A549 (cell line): ENCODE measurements around the gene AWAT2. TPM values are rescaled to one million over a fixed set of nuclear protein-coding genes. Genes with fewer than 3 reads are reported as not detected.

Experiments
- ATAC-seq, 2 experiments: fragments of 200-7000 bp in 1 of 2; fragments of >200 bp in 1 of 2; cut with Nextera tagmentation in 1 of 2; cut with Tn5 transposase in 1 of 2; 3 replicates each; pipeline versions ENCODE4 v1.8.0 to v1.9.1; 2018 to 2020; ENCODE audit warnings: mild to moderate bottlenecking in 1 of 2, moderate library complexity in 1 of 2
- CTCF ChIA-PET: fragments of 300-600 bp; sonication (Branson Sonifier 250); formaldehyde crosslinking; extraction: SDS; loops from one replicate; lab custom pipeline; 2021; ENCODE audit warnings: antibody characterized with exemption, inconsistent platforms; lab: Yijun Ruan, JAX
- POLR2A ChIA-PET: fragments of 350-600 bp; formaldehyde crosslinking; extraction: SDS; loops from one replicate; lab custom pipeline; 2021; ENCODE audit warnings: antibody characterized with exemption, inconsistent platforms; lab: Yijun Ruan, JAX
- DNase-seq, 2 experiments: peaks; one replicate each; pipeline versions ENCODE4 v3.0.0 to v3.0.0-alpha.2; 2011 to 2016; ENCODE audit warnings: low read depth in 1 of 2, low spot score in 1 of 2
- FAIRE-seq: peaks from 2 replicates; lab custom pipeline; 2011; peaks lifted over from hg19 to GRCh38; lab: Jason Lieb, UNC
- H3K27ac ChIP-seq, 2 experiments: fragments of >200 bp; sonication (Bioruptor Twin); formaldehyde crosslinking; 3 replicates each; pipeline ENCODE4 v1.5.1; 2016 to 2017
- H3K4me1 ChIP-seq: fragments of >200 bp; sonication (Bioruptor Twin); formaldehyde crosslinking; 3 replicates; pipeline ENCODE4 v1.6.1; 2016
- H3K4me2 ChIP-seq: fragments of >200 bp; sonication (Bioruptor Twin); formaldehyde crosslinking; 3 replicates; pipeline ENCODE4 v1.6.1; 2016
- H3K4me3 ChIP-seq: fragments of >200 bp; sonication (Bioruptor Twin); formaldehyde crosslinking; 3 replicates; pipeline ENCODE4 v1.5.1; 2016
- H3K9me3 ChIP-seq: fragments of >200 bp; sonication (Bioruptor Twin); formaldehyde crosslinking; 3 replicates; pipeline ENCODE4 v1.6.1; 2016
- CBX8 ChIP-seq: fragments of 200-600 bp; sonication (generic); IDR thresholded peaks from 2 replicates; pipeline ENCODE4 v1.6.1; 2016
- CEBPB ChIP-seq, 2 experiments: fragments of >200 bp in 1 of 2; sonication (Bioruptor Twin) in 1 of 2; formaldehyde crosslinking in 1 of 2; IDR thresholded peaks; 2 replicates each; pipeline ENCODE4 v1.6.1; 2012 to 2016
- EHF ChIP-seq: fragments of 250-450 bp; sonication (Bioruptor Pico); IDR thresholded peaks from 2 replicates; pipeline ENCODE4 v1.5.0; 2020; ENCODE audit warnings: mild to moderate bottlenecking
- EP300 ChIP-seq, 2 experiments: fragments of >200 bp; sonication (Bioruptor Twin); formaldehyde crosslinking; IDR thresholded peaks; 2 replicates in 1 of 2; 3 replicates in 1 of 2; pipeline ENCODE4 v1.6.1; 2016 to 2017
- FOSB ChIP-seq: fragments of 250-450 bp; sonication (Bioruptor Pico); IDR thresholded peaks from 2 replicates; pipeline ENCODE4 v1.5.0; 2020; ENCODE audit warnings: mild to moderate bottlenecking, moderate library complexity
- HDAC2 ChIP-seq: fragments of 200-600 bp; sonication (generic); IDR thresholded peaks from 2 replicates; pipeline ENCODE4 v1.6.1; 2016
- HOXB13 ChIP-seq: fragments of 250-450 bp; sonication (Bioruptor Pico); IDR thresholded peaks from 2 replicates; pipeline ENCODE4 v1.5.0; 2020; ENCODE audit warnings: low read depth, mild to moderate bottlenecking, moderate library complexity
- HOXB5 ChIP-seq: fragments of 250-450 bp; sonication (Bioruptor Pico); IDR thresholded peaks from 2 replicates; pipeline ENCODE4 v1.5.0; 2020; ENCODE audit warnings: mild to moderate bottlenecking, moderate library complexity
- JUN ChIP-seq, 2 experiments: fragments of >200 bp; sonication (Bioruptor Twin); formaldehyde crosslinking; IDR thresholded peaks; 2 replicates in 1 of 2; 3 replicates in 1 of 2; pipeline ENCODE4 v1.6.1; 2016 to 2017
- MYC ChIP-seq: IDR thresholded peaks from 2 replicates; pipeline ENCODE4 v1.6.1; 2012; ENCODE audit warnings: mild to moderate bottlenecking, inconsistent platforms, low read length, improper control_type of control experiment, borderline replicate concordance
- POLR2A ChIP-seq: IDR thresholded peaks from 2 replicates; pipeline ENCODE4 v1.6.1; 2012; ENCODE audit warnings: mild to moderate bottlenecking, low read length
- RAD21 ChIP-seq, 2 experiments: fragments of >200 bp in 1 of 2; sonication (Bioruptor Twin) in 1 of 2; formaldehyde crosslinking in 1 of 2; IDR thresholded peaks in 1 of 2; conservative IDR thresholded peaks in 1 of 2; 2 replicates in 1 of 2; 3 replicates in 1 of 2; pipeline ENCODE4 v1.6.1; 2012 to 2018; ENCODE audit warnings: inconsistent platforms in 1 of 2
- RCOR1 ChIP-seq: fragments of 150-350 bp; IDR thresholded peaks from 2 replicates; pipeline ENCODE4 v1.6.1; 2014; ENCODE audit warnings: antibody characterized with exemption, low read length, low read depth
- RFX5 ChIP-seq: fragments of 450-650 bp; IDR thresholded peaks from 2 replicates; pipeline ENCODE4 v1.7.1; 2014; ENCODE audit warnings: antibody characterized with exemption, mild to moderate bottlenecking, moderate library complexity
- SMC3 ChIP-seq: fragments of >200 bp; sonication (Bioruptor Twin); formaldehyde crosslinking; IDR thresholded peaks from 3 replicates; pipeline ENCODE4 v1.6.1; 2018; ENCODE audit warnings: inconsistent platforms
- ZC3H11A ChIP-seq: fragments of 450-650 bp; IDR thresholded peaks from 2 replicates; pipeline ENCODE4 v1.6.1; 2014; ENCODE audit warnings: antibody characterized with exemption, mild to moderate bottlenecking
- ZSCAN20 ChIP-seq: fragments of 250-450 bp; sonication (Bioruptor Pico); IDR thresholded peaks from 2 replicates; pipeline ENCODE4 v1.8.0; 2022; ENCODE audit warnings: mild to moderate bottlenecking, moderate library complexity
- WGBS: methylation state at CpG from one replicate; pipeline ENCODE4 v1.1.6; 2017; ENCODE audit errors: missing lambda C conversion rate; 5-methylcytosine and 5-hydroxymethylcytosine counted together
- polyA plus RNA-seq, 4 experiments: library from polyadenylated mRNA; depleted of rRNA in 3 of 4; stranded (reverse); fragments of >200 nt; fragmentation: RNase III in 1 of 4; extraction: RNeasy Plus Mini Kit Qiagen cat#74134 plus additional on column Dnase treatment in 1 of 4; gene quantifications; 2 replicates in 3 of 4; 3 replicates in 1 of 4; pipeline ENCODE4 v1.2.3, GENCODE V29; 2011 to 2017
- TF ChIP-seq, protein P1 (sequence below): fragments of 200-600 bp; sonication (generic); IDR thresholded peaks from 2 replicates; pipeline ENCODE4 v1.6.1; 2016; ENCODE audit warnings: antibody characterized with exemption, mild to moderate bottlenecking, moderate library complexity
- TF ChIP-seq, protein P2 (sequence below): fragments of >200 bp; sonication (Bioruptor Twin); formaldehyde crosslinking; IDR thresholded peaks from 3 replicates; pipeline ENCODE4 v1.5.1; 2016
- TF ChIP-seq, protein P3 (sequence below): IDR thresholded peaks from 2 replicates; pipeline ENCODE4 v1.6.1; 2012; ENCODE audit warnings: low read depth, borderline replicate concordance
- TF ChIP-seq, protein P4 (sequence below): fragments of 250-450 bp; sonication (Bioruptor Pico); IDR thresholded peaks from 2 replicates; pipeline ENCODE4 v1.5.0; 2021; ENCODE audit warnings: mild to moderate bottlenecking, moderate library complexity, borderline replicate concordance

Gene AWAT2
- polyA plus RNA-seq, 2 of the 4 experiments (the other 2 are of a cell fraction) = not detected

DNA sequence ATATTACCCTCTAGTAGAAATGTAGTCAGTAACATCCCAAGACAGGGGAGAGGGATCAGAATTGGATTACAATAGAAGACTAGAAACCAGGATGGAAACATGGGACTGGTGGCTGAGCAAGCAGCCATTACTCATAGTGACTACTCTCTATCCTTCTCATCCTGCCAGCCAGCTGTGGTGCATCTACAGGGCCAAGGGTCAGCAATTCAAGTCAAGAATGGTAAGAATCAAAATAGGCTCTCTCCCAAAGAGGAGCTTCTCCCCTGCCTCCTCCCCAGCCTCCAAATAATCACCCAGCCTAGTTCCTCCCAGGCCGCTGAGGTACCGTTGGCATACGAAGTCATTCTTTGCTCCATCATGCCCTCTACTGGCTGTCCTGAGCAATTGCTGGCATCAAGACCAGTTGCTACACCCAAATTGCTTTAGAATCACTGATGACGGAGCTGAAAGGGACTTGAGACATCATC lies 19.4 kb downstream of the AWAT2 start:
- Histone ChIP-seq H3K27ac (no peak overlapping the region), H3K4me2 (no peak overlapping the region), H3K4me3 (no peak overlapping the region), H3K9me3 (no peaks in the 10 kb centered on the region), H3K4me1 (no peaks in the 10 kb centered on the region)
- 4% methylated on average over 4 of the region's 4 CpGs for WGBS
- ChIA-PET POLR2A (interaction anchor here (1.4 kb wide), 1 partner anchor 103 kb away, joined by 4 read pairs; the partner anchor contains the start of gene IGBP1), CTCF (interaction anchor here (0.6 to 6.5 kb wide), 25 partner anchors 9 to 538 kb away, joined by 3 to 49 read pairs (median 4); no protein-coding TSS in a partner anchor)
- DNase-seq (peak; percentile 51 to 61), FAIRE-seq (peak; percentile 95), ATAC-seq (peak; percentile 77 to 89)
- TF ChIP-seq RAD21 (conservative IDR thresholded peaks at IDR 0.05 in 1 of 2, IDR thresholded peaks at IDR 0.05 in 1 of 2) = peak; percentile 63 to 65
- TF ChIP-seq, protein P1, sequence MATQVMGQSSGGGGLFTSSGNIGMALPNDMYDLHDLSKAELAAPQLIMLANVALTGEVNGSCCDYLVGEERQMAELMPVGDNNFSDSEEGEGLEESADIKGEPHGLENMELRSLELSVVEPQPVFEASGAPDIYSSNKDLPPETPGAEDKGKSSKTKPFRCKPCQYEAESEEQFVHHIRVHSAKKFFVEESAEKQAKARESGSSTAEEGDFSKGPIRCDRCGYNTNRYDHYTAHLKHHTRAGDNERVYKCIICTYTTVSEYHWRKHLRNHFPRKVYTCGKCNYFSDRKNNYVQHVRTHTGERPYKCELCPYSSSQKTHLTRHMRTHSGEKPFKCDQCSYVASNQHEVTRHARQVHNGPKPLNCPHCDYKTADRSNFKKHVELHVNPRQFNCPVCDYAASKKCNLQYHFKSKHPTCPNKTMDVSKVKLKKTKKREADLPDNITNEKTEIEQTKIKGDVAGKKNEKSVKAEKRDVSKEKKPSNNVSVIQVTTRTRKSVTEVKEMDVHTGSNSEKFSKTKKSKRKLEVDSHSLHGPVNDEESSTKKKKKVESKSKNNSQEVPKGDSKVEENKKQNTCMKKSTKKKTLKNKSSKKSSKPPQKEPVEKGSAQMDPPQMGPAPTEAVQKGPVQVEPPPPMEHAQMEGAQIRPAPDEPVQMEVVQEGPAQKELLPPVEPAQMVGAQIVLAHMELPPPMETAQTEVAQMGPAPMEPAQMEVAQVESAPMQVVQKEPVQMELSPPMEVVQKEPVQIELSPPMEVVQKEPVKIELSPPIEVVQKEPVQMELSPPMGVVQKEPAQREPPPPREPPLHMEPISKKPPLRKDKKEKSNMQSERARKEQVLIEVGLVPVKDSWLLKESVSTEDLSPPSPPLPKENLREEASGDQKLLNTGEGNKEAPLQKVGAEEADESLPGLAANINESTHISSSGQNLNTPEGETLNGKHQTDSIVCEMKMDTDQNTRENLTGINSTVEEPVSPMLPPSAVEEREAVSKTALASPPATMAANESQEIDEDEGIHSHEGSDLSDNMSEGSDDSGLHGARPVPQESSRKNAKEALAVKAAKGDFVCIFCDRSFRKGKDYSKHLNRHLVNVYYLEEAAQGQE = no peak
- no peak for TF ChIP-seq POLR2A
- no peak for TF ChIP-seq HOXB13
- TF ChIP-seq, protein P2, sequence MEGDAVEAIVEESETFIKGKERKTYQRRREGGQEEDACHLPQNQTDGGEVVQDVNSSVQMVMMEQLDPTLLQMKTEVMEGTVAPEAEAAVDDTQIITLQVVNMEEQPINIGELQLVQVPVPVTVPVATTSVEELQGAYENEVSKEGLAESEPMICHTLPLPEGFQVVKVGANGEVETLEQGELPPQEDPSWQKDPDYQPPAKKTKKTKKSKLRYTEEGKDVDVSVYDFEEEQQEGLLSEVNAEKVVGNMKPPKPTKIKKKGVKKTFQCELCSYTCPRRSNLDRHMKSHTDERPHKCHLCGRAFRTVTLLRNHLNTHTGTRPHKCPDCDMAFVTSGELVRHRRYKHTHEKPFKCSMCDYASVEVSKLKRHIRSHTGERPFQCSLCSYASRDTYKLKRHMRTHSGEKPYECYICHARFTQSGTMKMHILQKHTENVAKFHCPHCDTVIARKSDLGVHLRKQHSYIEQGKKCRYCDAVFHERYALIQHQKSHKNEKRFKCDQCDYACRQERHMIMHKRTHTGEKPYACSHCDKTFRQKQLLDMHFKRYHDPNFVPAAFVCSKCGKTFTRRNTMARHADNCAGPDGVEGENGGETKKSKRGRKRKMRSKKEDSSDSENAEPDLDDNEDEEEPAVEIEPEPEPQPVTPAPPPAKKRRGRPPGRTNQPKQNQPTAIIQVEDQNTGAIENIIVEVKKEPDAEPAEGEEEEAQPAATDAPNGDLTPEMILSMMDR = no peak; the same call in 1 of the 3 replicates
- TF ChIP-seq JUN (IDR thresholded peaks at IDR 0.05) = no peak
- TF ChIP-seq, protein P3, sequence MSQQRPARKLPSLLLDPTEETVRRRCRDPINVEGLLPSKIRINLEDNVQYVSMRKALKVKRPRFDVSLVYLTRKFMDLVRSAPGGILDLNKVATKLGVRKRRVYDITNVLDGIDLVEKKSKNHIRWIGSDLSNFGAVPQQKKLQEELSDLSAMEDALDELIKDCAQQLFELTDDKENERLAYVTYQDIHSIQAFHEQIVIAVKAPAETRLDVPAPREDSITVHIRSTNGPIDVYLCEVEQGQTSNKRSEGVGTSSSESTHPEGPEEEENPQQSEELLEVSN = no peak
- TF ChIP-seq HDAC2 = no peak
- TF ChIP-seq EHF (CRISPR knock-in tag) = no peak
- no peak for TF ChIP-seq CBX8
- TF ChIP-seq SMC3 = peak; percentile 64; the same call in 2 of the 3 replicates
- TF ChIP-seq, protein P4, sequence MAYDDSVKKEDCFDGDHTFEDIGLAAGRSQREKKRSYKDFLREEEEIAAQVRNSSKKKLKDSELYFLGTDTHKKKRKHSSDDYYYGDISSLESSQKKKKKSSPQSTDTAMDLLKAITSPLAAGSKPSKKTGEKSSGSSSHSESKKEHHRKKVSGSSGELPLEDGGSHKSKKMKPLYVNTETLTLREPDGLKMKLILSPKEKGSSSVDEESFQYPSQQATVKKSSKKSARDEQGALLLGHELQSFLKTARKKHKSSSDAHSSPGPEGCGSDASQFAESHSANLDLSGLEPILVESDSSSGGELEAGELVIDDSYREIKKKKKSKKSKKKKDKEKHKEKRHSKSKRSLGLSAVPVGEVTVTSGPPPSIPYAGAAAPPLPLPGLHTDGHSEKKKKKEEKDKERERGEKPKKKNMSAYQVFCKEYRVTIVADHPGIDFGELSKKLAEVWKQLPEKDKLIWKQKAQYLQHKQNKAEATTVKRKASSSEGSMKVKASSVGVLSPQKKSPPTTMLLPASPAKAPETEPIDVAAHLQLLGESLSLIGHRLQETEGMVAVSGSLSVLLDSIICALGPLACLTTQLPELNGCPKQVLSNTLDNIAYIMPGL (CRISPR knock-in tag) = no peak
- no peak for TF ChIP-seq ZSCAN20 (CRISPR knock-in tag)
- TF ChIP-seq HOXB5 (CRISPR knock-in tag) = no peak

DNA sequence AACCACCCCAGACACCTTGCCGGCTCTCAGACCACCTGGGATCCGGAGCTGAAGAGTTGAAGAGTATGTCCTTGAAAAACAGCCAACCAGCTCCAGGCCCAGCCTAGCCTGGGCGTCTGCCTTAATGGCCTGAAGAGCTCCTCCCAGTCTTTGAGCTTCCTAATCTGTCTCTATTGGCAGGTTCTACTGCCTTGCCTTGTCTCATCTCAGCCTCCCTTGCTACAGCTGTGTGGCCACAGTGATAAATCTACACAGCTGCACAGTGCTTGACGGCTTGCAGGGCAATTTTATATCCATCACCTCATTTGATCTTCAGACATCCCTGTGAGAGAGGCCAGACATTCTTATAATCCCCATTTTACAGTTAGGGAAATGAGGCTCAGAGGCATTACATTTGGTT lies 19.9 kb downstream of the AWAT2 start:
- no peak overlapping the region for H3K4me3 ChIP-seq
- no peaks in the 10 kb centered on the region for H3K4me1 ChIP-seq
- 52% methylated on average over 4 of the region's 4 CpGs for WGBS
- TF ChIP-seq FOSB (no peak), RFX5 (no peak), CEBPB (IDR thresholded peaks at IDR 0.05) (no peak), MYC (no peak), ZC3H11A (no peak), RCOR1 (no peak), EP300 (IDR thresholded peaks at IDR 0.05) (no peak)
- TF ChIP-seq, protein P4 (CRISPR knock-in tag) = no peak
- TF ChIP-seq, protein P3 = no peak
- FAIRE-seq (no peak), ATAC-seq (no peak), DNase-seq (no peak)
- ChIA-PET CTCF (interaction anchor here (0.6 to 6.5 kb wide), 17 partner anchors 9 to 537 kb away, joined by 3 to 49 read pairs (median 5); no protein-coding TSS in a partner anchor), POLR2A (interaction anchor here (1.4 kb wide), 1 partner anchor 103 kb away, joined by 4 read pairs; the partner anchor contains the start of gene IGBP1)
- H3K4me2 ChIP-seq = no peak overlapping the region
- no peak overlapping the region for H3K27ac ChIP-seq
- H3K9me3 ChIP-seq = no peaks in the 10 kb centered on the region
